Activated CD8-positive, alpha-beta memory T cell treated with anti-CD3 and anti-CD28 coated beads, Interleukin-2, amount 50 U/mL, for 1 hour (primary cell): ENCODE data around the gene RTN4IP1.

Experiments
- DNase-seq: peaks from one replicate; pipeline ENCODE4 v3.0.0-alpha.2; 2020; ENCODE audit errors: extremely low read depth

The RTN4IP1 gene

DNA sequence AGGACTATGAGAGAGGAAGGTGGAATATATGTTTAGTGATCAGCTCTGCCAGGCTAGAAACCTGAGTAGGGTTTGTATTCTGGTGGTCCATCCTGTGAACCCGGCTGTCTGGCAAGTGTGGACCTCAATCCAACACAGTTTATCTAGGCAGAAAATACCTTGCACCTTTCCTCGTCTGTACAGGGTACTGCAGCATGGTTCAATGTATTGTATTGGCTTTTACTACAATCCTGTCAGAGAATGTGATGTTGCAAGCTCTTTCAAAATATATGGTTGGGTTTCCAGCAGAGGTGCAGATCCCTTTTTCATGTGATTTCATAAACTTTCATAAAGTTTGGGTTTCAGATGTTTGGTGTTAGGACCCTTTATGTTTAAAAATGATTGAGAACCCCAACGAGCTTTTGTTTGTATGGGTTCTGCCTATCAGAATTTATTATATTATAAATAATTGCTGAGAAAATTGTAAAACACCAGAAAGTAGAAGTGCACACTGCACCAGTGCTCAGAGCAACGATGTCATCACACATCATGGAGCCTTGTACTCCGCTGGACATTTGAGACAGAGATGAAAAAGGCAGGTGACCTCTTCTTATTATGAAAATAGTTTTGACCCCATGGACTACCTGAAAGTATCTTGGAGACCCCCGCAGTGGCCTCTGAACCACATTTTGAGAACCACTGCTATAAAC is 106.6 kb downstream of the RTN4IP1 start:
- no peak for DNase-seq
